DMS 273 treated with DMSO at 0.1 percent for 48 hours (cell line): Measurements from ENCODE around the gene IL1B.

Experiments used
- DNase-seq: peaks from one replicate; lab custom pipeline; 2025; lab: John Stamatoyannopoulos, UW

IL1B gene

DNA sequence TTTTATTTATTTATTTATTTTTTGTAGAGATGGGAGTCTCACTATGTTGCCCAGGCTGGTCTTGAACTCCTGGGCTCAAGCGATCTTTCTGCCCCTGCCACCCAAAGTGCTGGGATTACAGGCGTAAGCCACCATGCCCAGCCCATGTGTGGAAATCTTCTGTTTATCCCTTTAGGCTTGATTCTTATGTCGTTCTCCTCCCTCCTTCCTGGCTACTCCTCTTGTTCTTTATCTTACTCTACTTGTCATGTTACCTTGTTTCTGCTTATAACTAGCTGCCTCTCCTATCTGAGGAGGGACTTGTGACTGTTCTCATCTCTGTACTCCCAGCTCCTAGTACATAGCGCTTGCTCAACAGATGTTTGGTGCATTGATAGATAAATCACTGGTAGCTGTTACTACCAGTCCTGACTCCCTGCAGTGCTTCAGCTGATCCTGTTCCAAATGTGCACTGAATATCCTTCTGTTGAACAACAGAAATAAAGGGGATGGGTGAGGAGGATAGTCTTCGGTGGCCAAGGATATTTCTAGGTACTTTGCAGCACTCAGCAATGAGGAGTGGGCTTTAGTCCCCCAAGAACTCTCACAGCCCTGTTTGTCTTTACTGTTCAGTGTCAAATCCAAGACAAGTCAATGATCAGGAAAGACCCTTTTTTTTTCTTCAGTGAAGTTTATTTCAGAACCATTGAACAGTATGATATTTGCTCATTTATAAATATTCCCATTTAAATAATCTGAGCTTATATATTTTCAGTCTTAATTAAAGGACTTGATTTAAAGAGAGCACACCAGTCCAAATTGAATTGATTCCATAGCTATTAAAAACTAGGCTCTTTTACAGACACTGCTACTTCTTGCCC lies 7.2 kb downstream of the IL1B start:
- no peak for DNase-seq

DNA sequence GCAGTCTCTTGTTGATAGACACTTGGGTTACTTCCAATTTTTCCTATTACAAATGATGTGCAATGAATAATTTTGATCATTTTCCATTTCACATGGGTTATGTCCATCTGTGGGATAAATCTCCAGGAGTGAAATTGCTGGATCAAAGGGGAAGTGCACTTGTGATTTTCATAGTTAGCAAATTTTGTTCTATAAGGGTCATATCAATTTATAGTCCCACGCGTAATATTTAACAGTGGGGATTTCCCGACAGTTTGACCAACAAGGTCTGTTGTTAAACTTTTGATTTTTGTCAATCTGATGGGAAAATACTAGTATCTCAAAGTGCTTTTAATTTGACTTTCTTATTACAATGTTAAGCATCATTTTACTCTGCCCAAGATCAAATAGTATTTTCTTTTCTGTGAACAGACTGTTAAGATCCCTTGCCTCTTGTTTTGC lies 8.3 kb downstream of the IL1B start:
- DNase-seq, result no peak

DNA sequence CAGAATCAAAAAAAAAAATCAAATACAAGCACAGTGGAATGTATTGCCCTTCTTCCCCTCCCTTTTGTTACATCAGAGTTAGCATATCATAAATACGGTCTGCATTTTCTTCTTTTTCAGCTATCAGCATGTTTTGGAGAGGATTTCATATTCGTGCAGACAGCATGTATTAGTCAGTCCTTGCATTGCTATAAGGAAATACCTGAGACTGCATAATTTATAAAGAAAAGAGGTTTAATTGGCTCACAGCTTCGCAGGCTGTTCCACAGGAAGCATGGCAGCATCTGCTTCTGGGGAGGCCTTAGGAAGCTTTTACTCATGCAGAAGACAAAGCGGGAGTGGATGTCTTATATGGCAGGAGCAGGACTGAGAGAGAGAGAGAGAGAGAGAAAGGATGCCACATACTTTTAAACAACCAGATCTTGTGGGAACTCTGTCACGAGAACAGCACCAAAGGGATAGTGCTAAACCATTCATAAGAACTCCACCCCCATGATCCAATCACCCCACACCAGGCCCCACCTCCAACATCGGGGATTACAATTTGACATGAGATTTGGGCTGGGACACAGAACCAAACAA lies 8.9 kb downstream of the IL1B start:
- DNase-seq, result no peak

DNA sequence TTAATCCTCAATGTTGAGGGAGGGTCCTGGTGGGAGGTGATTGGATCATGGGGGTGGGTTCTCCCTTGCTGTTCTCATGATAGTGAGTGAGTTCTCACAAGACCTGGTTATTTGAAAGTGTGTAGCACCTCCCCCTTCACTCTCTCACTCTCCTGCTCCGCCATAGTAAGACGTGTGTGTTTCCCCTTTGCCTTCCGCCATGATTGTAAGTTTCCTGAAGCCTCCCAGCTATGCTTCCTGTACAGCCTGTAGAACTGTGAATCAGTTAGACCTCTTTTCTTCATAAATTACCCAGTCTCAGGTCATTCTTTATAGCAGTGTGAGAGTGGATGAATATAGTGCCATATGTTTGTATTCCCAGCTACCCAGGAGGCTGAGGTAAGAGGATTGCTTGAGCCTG lies 9.6 kb downstream of the IL1B start:
- no peak for DNase-seq

DNA sequence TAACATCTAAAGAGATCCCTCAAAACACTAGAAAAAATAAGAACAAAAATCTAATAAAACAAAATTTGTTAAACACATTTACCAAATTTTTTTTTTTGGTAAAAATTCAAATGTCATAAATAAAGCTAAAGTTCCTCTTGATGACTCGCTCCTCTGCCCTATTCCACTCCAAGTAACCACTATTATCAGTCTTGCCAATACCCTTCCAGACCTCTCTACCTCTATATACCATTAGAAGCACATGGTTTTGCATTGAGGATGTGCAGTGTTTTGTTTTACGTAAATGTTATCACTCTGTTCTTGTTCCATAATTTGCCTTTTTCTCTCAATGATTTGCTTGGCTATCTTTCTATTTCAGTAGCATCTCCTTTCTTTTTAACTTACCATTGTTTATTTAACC lies 10.9 kb downstream of the IL1B start:
- no peak for DNase-seq

DNA sequence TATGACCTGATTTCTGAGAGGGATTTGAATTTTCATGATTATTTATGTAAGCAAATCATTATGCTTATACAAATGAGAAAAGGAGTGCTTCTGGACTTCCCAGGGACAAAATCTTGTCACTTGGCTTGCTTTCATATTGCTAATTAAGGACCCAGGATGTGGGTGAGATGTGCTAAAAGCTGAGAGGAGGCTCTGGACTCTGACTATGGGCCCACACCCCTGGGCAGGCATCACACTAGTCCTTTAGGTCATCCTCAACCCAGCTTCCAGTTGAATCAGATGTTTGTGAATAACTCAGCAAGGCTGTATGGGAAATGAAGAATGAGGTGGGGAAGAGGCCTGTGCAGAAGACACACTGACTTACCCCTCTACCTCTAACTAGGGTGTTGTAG lies 11.9 kb downstream of the IL1B start:
- no peak for DNase-seq

DNA sequence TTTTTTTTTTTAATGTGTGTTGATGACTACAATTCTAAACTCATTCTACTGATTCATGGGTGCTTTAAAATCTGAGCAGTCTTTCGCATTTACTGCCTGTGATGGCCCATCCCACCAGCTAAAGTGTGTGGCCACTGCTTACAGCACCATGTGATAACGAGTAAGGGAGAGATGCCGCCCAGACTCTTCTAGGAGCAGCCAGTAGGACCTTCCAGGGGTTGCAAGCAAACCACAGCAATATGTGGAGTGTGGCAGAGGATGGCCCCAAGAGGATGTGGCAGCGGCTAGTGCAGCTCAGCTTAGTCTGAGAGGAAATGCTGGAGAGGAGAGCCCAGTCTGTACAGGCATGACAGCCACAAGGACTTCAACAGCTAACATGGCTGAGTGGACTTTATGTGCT lies 14.9 kb downstream of the IL1B start:
- DNase-seq, result no peak

DNA sequence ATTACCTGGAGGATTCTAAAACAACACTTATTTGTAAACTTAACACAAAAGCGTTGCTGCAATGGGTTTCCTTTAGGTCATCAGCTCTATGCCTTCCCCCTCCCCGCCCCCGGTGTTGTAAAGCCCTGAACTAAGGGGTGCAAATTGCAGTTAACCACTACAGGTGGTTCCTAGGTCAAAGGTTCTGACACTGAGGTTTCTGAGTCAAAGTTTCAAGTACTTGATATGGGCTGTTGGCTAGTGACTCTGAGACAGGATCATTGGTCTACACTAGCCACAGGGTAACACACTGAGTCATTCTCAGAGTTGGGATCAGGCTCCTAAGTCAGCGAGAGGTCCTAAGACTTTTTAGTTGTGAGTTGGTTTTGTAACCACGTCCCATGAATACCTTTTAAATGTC lies 15.4 kb downstream of the IL1B start:
- DNase-seq, result no peak

DNA sequence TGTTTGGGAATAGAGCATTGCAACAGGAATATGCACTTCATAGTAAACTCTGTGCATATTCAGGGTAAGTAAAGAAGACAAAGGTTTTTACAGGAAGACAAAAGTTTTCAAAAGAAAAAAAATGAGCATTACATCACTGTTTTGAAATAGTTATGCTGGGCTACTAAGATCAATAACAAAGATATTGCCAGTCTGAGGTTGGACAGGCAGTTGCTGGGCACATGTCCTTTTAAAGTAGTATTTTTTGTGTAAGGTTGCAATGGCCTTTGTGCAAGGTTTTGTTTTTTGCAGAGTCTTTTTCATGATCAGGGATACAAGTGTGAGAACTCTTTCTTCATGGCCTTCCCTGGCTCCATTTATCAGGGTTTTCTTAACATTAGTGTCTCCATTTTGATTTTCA lies 16.2 kb downstream of the IL1B start:
- no peak for DNase-seq

DNA sequence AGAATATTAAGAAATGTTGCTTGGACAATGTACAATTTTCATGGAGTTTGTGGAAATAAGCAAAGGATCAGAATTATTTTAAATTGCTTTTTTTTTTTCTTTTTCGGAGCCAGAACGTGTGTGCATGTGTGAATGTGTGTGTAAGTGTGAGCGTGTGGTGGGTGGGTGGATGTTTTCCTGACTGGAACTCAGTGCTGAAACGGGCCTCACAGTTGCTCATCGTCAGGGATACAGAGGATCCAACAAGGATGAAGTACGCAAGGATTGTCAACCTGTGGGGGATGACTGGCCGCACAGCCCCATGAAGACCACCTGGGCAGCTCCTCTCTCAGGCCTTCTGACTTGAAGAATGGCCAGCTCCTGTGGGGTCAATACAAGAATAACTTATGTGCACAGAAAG lies 17.5 kb downstream of the IL1B start:
- no peak for DNase-seq

DNA sequence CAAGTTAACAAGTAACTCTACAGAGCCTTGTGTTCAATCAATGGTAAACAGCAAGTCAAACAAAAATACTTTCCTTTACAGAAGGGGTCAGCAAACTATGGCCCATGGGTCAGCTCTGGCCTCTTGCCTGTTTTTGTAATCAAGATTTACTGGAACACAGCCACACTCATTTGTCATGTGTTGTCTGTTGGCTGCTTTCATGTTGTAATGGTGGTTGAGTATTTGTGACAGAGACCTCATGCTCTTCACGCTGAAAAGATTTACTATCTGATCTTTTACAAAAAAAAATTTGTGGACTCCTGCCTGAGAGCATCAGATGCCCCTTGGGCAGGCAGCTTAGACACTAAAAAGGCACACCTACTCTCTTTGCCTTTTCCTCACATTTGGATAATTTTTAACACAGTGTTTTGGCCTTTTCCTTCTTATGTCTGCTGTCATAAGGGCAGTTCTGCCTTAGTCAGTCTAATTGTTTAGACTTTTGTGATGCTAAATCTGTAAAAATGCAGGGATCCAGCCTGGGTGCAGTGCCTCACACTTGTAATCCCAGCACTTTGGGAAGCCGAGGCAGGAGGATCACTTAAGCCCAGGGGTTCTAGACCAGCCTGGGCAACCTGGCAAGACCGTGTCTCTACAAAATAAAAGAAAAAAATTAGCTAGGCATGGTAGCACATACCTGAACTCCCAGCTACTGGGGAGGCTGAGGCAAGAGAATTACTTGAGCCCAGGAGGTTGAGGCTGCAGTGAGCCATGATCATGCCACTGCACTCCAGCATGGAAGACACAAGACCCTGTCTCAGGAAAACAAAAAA lies 18.3 kb downstream of the IL1B start:
- no peak for DNase-seq

DNA sequence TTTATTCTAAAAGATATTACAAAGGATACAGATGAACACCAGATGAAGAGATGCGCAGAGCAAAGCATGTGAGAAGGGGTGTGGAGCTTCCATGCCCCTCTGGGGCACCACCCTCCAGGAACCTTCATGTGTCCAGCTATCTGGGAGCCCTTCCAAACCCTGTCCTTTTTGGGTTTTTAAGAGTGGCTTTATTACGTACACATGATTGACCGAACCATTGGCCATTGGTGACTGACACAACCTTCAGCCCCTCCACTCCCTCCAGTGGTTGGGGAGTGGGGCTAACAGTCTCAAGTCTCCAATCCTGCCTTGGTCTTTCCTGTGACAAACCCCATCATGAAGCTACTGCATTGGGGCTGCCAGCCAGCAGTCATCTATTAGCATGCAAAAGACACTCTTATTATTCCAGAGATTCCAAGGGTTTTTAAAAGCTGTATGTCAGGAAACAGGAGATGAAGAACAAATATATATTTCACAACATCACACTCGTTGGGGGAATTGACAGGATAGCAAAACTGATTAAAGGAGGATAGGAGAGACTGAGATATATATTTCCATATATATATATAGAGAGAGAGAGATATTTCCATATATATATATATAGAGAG lies 19.4 kb downstream of the IL1B start:
- DNase-seq, result no peak

DNA sequence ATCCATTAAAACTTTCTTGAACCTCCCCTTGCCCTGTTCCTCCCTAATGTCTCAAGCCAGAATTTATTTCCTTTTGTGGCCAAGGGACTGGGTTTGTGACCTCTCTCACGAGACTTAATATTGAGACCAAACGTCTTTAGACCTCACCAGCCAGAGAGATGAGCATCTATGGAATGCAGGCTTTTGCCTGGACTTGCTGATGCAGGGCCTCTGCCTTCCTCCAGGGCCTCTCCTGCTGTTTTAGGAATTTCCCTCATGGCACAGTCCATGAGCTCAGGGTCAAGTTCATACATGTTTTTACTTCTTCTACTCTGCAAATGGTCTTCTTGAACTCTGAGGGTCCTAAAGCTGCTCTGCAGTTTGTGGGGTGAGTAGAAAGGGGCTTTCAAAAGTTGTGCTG lies 22.3 kb downstream of the IL1B start:
- DNase-seq, result no peak

DNA sequence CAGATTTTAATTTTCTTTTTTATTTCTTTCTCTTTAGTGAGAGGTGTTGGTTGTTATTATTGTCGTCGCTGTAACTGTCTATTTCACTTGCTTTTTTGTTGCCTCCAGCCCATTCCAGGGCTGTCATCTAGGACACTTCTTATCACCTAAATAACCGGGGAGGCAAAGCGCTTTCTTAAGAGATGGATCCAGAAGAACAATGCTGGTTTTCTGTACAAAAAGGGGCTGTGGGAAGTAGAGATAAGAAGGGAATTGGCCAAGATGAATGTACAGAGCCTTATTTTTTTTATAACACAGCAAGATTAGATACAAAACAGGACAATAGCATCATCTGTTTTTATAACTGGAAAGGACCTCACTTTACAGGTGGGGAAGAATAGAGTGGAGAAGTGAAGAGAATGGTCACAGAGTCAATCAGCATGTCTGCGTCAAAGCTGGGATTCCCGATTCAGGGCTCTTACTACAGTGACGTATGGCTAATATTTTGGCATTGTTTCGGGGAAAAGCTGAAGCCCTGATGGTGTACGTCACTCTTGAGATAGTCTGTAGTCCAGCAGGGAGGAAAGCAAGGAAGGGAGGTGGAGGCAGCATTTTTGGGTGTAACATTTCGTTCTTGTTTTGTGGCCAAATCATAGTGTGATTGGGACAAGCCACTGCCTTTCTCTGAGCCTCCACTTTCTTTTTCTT lies 23.2 kb downstream of the IL1B start:
- DNase-seq, result no peak

DNA sequence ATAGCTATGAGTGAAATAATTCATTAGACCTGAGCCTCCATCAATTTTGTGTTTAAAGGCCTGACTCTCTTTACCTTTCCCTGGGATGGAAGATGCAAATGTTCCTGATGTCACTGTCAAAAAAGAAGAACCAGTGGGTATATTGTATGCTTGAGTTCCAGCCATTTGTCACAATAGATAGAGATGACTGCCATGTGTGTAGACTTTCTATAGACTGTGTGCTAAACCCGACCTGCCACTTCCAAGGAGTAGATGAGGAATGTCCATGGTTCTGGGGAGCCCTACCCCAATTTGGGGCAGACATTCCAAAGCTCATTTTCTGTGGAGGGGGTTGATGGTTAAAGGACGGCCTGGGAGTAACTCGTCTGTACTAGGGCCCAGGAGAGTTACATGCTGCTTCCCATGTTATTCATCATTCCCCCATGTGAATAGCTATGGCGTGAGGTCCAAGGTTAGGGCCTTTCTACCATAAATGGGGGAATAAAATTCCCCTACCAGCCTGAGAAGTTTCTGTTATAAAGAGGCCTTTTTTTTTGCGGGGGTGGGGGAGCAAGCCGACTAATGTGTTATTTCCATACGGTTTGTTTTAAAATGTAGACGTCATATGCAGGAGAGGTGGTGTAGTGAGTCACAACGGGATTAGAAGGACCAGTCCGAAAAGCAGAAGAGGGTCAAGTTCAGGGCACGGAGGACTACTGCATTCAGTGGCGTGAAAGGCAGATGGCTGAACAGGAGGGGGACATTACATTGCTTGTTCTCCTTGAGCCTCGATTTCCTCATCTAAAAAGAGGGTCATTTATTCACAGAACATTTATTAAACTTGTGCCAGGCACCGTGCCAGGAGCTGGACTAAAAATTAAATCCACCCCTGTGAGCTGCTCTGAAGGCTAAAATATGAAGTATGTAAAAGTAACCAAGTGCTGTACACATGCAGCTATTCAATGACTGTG lies 24.0 kb downstream of the IL1B start:
- DNase-seq, result no peak

DNA sequence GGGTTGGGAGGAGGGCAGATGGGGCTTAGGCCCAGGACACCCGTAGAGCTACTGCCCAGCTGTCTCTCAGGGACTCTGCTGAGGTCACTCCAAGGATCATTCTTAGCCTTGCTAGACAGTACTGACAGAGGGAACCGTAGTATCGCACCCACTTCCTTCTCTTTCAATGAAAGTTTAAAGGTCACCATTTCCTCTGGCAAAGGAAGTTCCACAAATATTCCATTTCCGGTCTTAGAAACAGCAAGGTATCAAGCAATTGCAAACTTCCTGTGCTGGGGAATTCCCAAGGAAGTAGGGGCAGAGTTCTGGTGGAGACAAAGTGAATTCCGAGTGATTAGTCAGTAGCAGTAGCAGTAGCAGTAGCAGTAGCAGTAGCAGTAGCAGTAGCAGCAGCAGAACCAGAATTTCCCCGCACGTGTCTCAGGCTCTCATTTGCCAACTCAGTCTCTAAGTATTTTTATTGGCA lies 24.7 kb downstream of the IL1B start:
- no peak for DNase-seq

DNA sequence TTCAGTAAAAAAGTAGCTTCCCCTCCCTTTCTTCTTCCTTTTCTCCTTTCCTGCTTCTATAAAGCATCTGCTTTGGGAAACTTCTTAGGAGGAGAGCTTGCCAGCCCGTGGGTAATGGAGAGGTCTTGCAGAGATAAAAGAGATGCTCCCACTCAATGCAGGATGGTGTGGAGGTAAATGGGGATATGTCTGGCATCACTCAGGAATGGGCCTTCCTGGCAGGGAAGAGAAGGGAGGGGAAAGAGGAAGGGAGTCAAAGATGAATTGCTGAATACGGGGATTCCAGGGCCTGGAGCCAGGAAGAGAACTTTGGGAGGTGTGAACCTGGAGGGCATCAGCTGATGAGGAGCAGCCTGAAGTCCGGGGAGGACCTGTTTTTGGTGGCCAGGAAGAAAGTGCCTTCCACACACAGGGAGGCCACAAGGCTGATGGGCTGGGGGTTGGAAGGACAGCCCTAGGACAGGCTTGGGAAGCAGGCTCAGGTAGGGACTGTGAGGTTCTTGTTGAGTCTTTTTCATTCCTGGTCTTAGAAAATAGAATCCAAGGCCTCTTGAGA lies 25.2 kb downstream of the IL1B start:
- no peak for DNase-seq

DNA sequence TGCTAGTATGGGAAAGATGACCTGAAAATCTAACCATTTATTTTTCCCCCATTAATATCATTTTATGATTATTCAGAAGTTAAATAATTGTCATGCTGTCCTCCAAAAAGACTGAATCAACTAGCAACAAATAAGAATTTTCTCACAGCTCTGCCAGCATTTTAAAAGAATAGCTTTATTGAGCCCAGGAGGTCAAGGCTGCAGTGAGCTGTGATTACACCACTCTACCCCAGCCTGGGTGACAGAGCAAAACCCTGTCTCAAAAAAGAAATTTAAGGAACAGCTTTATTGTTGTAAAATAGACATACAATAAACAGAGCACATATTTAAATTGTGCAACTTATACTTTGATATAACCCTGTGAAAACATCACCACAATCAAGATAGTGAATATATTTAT lies 27.5 kb downstream of the IL1B start:
- no peak for DNase-seq

DNA sequence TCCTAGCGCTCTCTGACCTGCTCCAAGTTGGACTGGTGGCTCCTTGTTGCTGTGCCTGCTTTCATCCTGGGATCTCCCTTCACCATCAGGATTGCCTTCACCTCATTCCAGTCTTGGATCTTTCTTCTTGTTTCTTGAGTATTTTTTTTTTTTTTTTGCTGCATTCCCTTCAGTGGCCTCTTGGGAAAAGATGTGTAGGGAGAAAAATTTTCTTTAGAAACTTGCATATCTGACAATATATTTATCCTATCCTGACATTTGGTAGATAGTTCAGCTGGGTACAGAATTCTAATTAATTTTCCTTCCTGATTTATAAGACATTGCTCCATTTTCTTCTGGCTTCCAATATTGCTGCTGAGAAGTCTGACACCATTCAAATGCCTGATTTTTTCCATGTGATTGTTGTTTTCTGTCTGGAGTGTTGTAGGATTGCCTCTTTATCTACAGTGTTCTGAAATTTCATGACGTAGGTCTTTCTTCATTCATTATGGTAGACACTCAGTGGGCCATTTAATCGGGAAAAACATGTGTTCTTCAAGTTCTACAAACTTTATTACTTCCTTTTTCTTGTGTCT lies 29.3 kb downstream of the IL1B start:
- no peak for DNase-seq

DNA sequence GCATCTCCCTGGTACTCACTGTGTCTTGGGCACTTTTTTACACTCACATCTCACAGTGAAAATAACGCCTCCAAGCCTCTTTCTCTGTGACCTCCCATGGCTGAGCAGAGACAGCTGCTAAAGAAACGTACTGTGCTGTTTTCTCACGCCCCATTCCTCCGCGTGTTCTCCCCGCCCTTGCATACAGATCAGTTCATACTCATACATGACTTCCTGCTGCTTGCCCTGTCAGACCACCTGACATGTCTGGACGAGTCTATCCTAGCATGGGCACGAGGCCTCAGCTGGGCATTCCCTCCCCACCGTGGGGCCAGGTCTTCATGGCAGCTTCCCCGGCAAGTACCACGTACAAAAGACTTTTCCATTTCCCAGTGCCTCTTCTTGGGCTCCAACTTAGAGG lies 31.0 kb downstream of the IL1B start:
- no peak for DNase-seq
